ENCODE data around the gene MICALL2. TPM values are rescaled to one million over a fixed set of nuclear protein-coding genes. Genes with fewer than 3 reads are reported as not detected.
"Not testable (repeated sequence)": the region's sequence is repeated elsewhere in the genome, so short reads cannot be mapped to it uniquely, and the experiment has no call there.

MICALL2 gene
- total and polyA plus RNA-seq, 8 donors, result 8.3 to 93.6 (median 12.8) TPM

- Histone ChIP-seq H3K4me3 (no peak overlapping the region), H3K4me1 (no peaks in the 10 kb centered on the region), H3K27ac (no peak overlapping the region), H3K9me3 (no peaks in the 10 kb centered on the region), H3K36me3 (no peaks in the 10 kb centered on the region), H3K27me3 (no peaks in the 10 kb centered on the region)
- no peak for TF ChIP-seq CTCF (IDR thresholded peaks at IDR 0.05)
- ATAC-seq, result no peak
- intact Hi-C loops (cut with DNase I), result loop anchor here in 1 of 3 donors (10.0 kb wide), 1 partner anchor 60 kb away; the partner anchor contains the start of gene INTS1
- no peak for FAIRE-seq
- whole genome bisulfite sequencing, 2 donors, result 93% methylated on average over 43 to 45 of the region's 45 CpGs
- no peak for DNase-seq
Measured at GRCh38 chr7:1444214-1444924, 14.9 kb downstream of the MICALL2 start.

GRCh38 chr7:1443587-1444200, 15.6 kb downstream of the MICALL2 start:
- not testable (repeated sequence) for ATAC-seq
- 97 to 99% methylated on average over 23 to 27 of the region's 42 CpGs for WGBS, 2 donors

GRCh38 chr7:1442355-1443124, 16.7 kb downstream of the MICALL2 start:
- WGBS, 2 donors, result 91 to 93% methylated on average over 16 to 20 of the region's 20 CpGs
- no peaks in the 10 kb centered on the region for H3K9me3 ChIP-seq
- H3K36me3 ChIP-seq, result no peaks in the 10 kb centered on the region
- no peak overlapping the region for H3K27ac ChIP-seq
- TF ChIP-seq CTCF (IDR thresholded peaks at IDR 0.05), result no peak
- H3K4me3 ChIP-seq, result no peak overlapping the region
- DNase-seq, result no peak
- no peak for ATAC-seq
- no peaks in the 10 kb centered on the region for H3K4me1 ChIP-seq
- intact Hi-C loops (cut with DNase I), result loop anchor here in 1 of 3 donors (10.0 kb wide), 1 partner anchor 62 kb away; the partner anchor contains the start of gene INTS1
- H3K27me3 ChIP-seq, result no peaks in the 10 kb centered on the region
- FAIRE-seq, result no peak

More at GRCh38 chr7:1443587-1444200, 15.6 kb downstream of the MICALL2 start:
- intact Hi-C loops (cut with DNase I), result loop anchor here in 1 of 3 donors (10.0 kb wide), 1 partner anchor 61 kb away; the partner anchor contains the start of gene INTS1
- not testable (repeated sequence) for H3K36me3 ChIP-seq, DNase-seq, H3K27ac ChIP-seq, H3K4me3 ChIP-seq, H3K4me1 ChIP-seq, H3K27me3 ChIP-seq, H3K9me3 ChIP-seq, FAIRE-seq

GRCh38 chr7:1441615-1442354, 17.5 kb downstream of the MICALL2 start:
- no peak overlapping the region for H3K27ac ChIP-seq
- no peak overlapping the region for H3K4me3 ChIP-seq
- no peaks in the 10 kb centered on the region for H3K9me3 ChIP-seq
- no peaks in the 10 kb centered on the region for H3K4me1 ChIP-seq
- 91% methylated on average over 40 to 41 of the region's 41 CpGs for WGBS, 2 donors
- DNase-seq, result no peak
- TF ChIP-seq CTCF (IDR thresholded peaks at IDR 0.05), result no peak
- no peaks in the 10 kb centered on the region for H3K27me3 ChIP-seq
- no peak for FAIRE-seq
- no peaks in the 10 kb centered on the region for H3K36me3 ChIP-seq
- intact Hi-C loops (cut with DNase I), result loop anchor here in 1 of 3 donors (10.0 kb wide), 1 partner anchor 63 kb away; the partner anchor contains the start of gene INTS1
- ATAC-seq, result no peak
